Measurements from ENCODE around the gene HOXC12. TPM values are rescaled to one million over a fixed set of nuclear protein-coding genes. Genes with fewer than 3 reads are reported as not detected.

HOXC12 gene
- total RNA-seq, 1 donor from 2014 or later, result not detected

DNA sequence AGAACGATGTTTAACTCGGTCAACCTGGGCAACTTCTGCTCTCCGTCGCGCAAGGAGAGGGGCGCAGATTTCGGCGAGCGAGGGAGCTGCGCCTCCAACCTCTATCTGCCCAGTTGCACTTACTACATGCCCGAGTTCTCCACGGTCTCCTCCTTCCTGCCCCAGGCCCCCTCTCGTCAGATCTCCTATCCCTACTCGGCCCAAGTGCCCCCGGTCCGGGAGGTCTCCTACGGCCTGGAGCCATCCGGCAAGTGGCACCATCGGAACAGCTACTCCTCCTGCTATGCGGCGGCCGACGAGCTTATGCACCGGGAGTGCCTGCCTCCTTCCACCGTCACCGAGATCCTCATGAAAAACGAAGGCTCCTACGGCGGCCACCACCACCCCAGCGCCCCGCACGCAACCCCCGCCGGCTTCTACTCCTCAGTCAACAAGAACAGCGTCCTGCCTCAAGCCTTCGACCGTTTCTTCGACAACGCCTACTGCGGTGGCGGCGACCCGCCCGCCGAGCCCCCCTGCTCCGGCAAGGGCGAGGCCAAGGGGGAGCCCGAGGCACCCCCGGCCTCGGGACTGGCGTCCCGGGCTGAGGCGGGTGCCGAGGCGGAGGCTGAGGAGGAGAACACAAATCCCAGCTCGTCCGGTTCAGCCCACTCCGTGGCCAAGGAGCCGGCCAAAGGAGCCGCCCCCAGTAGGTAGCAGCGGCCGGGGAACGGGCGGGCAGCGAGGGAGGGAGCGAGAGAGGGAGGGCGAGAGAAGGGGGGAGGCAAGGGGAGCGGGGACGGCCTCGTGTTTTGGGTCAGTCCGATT lies 18.7 kb downstream of the HOXC12 start:
- Histone ChIP-seq H3K4me2 (ENCODE audit: low read length) (no peak overlapping the region), H3K79me2 (ENCODE audit: insufficient read depth, low read length) (no peaks in the 10 kb centered on the region), H3K4me3 (ENCODE audit: insufficient read depth, low read depth, low read length) (no peak overlapping the region), H3K27me3 (ENCODE audit: insufficient read depth, low read length) (peaks cover 95% of the 10 kb centered on the region), H3K4me1 (ENCODE audit: insufficient read depth, low read length) (no peaks in the 10 kb centered on the region), H3K9ac (ENCODE audit: low read length) (no peak overlapping the region), H3K36me3 (ENCODE audit: insufficient read depth, low read length) (no peaks in the 10 kb centered on the region), H3K9me3 (ENCODE audit: insufficient read depth, low read depth, low read length) (peaks cover 5% of the 10 kb centered on the region), H3K27ac (ENCODE audit: low read depth, low read length) (no peak overlapping the region), H2AFZ (ENCODE audit: low read depth, low read length) (no peak overlapping the region), H4K20me1 (ENCODE audit: insufficient read depth, low read length) (no peaks in the 10 kb centered on the region)
- H3K9me3 Mint-ChIP-seq (ENCODE audit: unreplicated experiment), result peaks cover 22% of the 10 kb centered on the region
- TF ChIP-seq, protein P1, sequence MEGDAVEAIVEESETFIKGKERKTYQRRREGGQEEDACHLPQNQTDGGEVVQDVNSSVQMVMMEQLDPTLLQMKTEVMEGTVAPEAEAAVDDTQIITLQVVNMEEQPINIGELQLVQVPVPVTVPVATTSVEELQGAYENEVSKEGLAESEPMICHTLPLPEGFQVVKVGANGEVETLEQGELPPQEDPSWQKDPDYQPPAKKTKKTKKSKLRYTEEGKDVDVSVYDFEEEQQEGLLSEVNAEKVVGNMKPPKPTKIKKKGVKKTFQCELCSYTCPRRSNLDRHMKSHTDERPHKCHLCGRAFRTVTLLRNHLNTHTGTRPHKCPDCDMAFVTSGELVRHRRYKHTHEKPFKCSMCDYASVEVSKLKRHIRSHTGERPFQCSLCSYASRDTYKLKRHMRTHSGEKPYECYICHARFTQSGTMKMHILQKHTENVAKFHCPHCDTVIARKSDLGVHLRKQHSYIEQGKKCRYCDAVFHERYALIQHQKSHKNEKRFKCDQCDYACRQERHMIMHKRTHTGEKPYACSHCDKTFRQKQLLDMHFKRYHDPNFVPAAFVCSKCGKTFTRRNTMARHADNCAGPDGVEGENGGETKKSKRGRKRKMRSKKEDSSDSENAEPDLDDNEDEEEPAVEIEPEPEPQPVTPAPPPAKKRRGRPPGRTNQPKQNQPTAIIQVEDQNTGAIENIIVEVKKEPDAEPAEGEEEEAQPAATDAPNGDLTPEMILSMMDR (IDR thresholded peaks at IDR 0.05; ENCODE audit: insufficient read depth, low read depth, low read length), result no peak
- TF ChIP-seq EZH2 (IDR thresholded peaks at IDR 0.05; ENCODE audit: insufficient read depth, low read length), result no peak
- no peak overlapping the region for H3K4me3 Mint-ChIP-seq (ENCODE audit: unreplicated experiment)
- no peaks in the 10 kb centered on the region for H3K4me1 Mint-ChIP-seq (ENCODE audit: low read depth, unreplicated experiment)
- H3K27me3 Mint-ChIP-seq (ENCODE audit: low read depth, unreplicated experiment), result peaks cover 86% of the 10 kb centered on the region
- no peaks in the 10 kb centered on the region for H3K36me3 Mint-ChIP-seq (ENCODE audit: low read depth, unreplicated experiment)
- FAIRE-seq (no peak), DNase-seq (ENCODE audit: low read depth) (no peak)
- H3K27ac Mint-ChIP-seq (ENCODE audit: unreplicated experiment), result peak overlapping the region; percentile 55

DNA sequence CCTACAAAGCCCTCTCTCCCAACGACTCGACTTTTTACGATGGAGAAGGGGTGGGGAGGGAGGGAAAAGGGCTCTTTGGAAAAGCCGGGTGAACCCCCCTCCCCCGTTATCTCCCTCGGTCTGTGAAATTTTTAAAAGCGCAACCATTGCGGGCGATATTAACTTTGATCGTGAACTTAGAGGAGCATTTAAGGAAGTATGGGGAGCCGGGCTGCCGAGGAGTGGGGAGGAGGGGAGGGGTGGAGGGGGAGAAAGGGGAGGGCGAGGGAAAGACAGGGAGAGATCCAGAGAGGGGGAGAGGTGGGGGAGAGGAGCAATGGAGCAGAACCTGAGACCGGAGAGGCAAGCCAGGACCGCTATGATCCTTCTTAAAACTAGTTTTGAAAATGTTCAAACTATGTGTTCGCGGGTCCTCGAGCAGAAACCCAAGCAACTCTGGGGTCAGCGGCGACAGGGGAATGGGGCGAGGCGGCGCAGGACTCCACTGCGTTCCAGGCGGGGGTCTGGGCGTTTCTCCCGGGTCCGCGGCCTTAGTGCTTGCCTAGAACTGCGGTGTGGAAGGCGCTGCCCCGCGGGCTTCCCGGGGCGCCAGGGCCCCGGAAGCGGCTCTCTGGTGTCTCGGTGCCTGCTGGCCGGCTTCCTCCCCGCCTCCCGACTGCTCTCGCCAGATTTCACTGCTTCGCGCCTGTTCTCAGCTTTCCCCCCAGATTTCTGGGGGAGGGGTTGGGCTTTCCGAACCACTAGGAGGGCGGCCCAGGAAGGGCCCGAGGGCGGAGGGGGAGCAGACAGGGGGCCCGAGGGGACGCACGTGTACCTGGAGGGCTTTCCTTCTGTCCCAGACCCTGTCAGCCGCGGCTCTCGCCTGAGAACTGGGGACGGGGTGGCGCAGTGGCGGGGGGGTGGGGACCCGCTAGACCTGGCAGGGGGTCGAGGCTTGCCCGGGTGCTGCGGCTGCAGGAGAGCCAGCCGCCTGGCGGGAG lies 19.7 kb downstream of the HOXC12 start, which contains the start of gene HOTAIR:
Gene HOTAIR (minus strand): TSS at position 871 of the 980 bp plus-strand sequence.
- Histone ChIP-seq H4K20me1 (ENCODE audit: insufficient read depth, low read length) (no peaks in the 10 kb centered on the region), H3K4me2 (ENCODE audit: low read length) (peak within 1 kb of the TSS; percentile 26), H3K79me2 (ENCODE audit: insufficient read depth, low read length) (no peaks in the 10 kb centered on the region), H3K9ac (ENCODE audit: low read length) (no peak within 1 kb of the TSS), H3K4me1 (ENCODE audit: insufficient read depth, low read length) (no peaks in the 10 kb centered on the region), H3K36me3 (ENCODE audit: insufficient read depth, low read length) (no peaks in the 10 kb centered on the region), H3K27ac (ENCODE audit: low read depth, low read length) (no peak within 1 kb of the TSS), H2AFZ (ENCODE audit: low read depth, low read length) (no peak within 1 kb of the TSS), H3K4me3 (ENCODE audit: insufficient read depth, low read depth, low read length) (no peak within 1 kb of the TSS), H3K9me3 (ENCODE audit: insufficient read depth, low read depth, low read length) (peaks cover 5% of the 10 kb centered on the region), H3K27me3 (ENCODE audit: insufficient read depth, low read length) (peaks cover 95% of the 10 kb centered on the region)
- H3K4me3 Mint-ChIP-seq (ENCODE audit: unreplicated experiment), result no peak within 1 kb of the TSS
- H3K27me3 Mint-ChIP-seq (ENCODE audit: low read depth, unreplicated experiment), result peaks cover 86% of the 10 kb centered on the region
- DNase-seq (ENCODE audit: low read depth), result no peak
- H3K27ac Mint-ChIP-seq (ENCODE audit: unreplicated experiment), result no peak within 1 kb of the TSS
- peak; percentile 54 for TF ChIP-seq EZH2 (IDR thresholded peaks at IDR 0.05; ENCODE audit: insufficient read depth, low read length)
- TF ChIP-seq, protein P1 (IDR thresholded peaks at IDR 0.05; ENCODE audit: insufficient read depth, low read depth, low read length), result no peak
- H3K36me3 Mint-ChIP-seq (ENCODE audit: low read depth, unreplicated experiment), result no peaks in the 10 kb centered on the region
- peaks cover 23% of the 10 kb centered on the region for H3K9me3 Mint-ChIP-seq (ENCODE audit: unreplicated experiment)
- no peak for FAIRE-seq
- no peaks in the 10 kb centered on the region for H3K4me1 Mint-ChIP-seq (ENCODE audit: low read depth, unreplicated experiment)

Measured in astrocyte (in vitro differentiated cells and primary cell).